GM18870 (cell line): ENCODE results near the gene KCNN3.

Experiments used
- ATAC-seq: cut with Tn5 transposase; IDR thresholded peaks from one replicate; pipeline ENCODE4 v1.9.1; 2021; ENCODE audit warnings: moderate library complexity; ENCODE audit not compliant: unreplicated experiment

KCNN3 gene

DNA sequence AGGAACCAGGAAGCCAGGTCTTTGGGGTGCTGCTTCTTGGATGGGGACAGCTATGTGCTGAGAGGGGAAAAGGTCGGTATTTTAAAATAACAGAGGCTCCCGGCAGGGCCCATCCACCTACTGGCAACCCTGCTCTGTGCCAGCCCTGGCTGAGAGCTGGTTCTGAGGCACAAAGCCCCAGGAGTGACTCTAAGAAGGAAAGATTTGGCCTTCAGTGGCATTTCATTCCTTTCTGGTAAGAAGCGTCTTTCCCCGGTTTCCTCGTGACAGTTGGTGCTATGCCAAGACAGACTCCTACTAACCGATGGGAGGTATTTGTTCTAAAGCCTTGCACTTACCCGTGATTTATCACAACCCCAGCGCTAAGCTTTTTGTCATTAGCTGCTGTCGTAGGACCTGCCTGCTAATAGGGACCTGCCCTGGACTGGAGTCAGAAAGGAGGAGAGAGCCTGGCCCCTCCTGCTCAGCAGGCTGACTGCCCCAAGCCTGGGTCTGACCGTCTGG is 139.0 kb downstream of the KCNN3 start:
- no peak for ATAC-seq

DNA sequence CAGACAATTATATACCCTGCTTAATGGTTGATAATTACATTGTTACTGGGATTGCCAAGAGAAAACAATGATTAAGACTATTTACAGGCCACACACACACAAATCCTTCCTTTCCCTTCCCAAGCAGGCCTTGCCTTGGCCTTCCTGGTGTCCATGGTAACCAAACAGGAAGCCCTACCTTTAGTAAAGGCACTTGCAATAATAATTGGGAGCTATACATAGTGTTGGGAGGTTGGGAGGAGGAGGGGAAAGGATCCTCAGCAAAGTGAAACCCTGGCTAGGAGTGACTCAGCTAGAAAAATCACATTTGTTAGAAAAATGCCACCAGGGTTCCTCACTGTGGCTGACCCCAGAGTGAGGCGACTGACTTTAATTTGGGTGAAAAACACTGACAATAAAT is 139.8 kb downstream of the KCNN3 start:
- no peak for ATAC-seq

DNA sequence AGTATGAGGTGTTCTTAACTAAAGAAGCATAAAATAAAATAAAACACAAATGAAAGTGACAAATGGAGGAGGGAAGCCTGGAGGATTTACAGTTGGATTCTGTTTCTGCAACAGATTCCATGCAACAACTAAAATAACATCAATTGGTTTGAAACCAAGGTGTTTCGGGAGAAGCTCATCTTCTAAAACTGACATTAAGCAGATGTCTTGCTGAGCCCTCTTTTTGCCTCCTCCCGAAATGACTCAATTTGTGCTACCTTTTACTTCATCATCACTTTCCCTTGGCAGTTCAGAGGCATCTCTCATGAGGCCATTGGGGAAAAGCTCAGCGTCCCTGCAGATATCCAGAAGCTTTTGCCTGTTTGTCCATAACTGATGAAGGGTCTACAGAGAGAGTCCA is 140.5 kb downstream of the KCNN3 start:
- ATAC-seq: no peak

DNA sequence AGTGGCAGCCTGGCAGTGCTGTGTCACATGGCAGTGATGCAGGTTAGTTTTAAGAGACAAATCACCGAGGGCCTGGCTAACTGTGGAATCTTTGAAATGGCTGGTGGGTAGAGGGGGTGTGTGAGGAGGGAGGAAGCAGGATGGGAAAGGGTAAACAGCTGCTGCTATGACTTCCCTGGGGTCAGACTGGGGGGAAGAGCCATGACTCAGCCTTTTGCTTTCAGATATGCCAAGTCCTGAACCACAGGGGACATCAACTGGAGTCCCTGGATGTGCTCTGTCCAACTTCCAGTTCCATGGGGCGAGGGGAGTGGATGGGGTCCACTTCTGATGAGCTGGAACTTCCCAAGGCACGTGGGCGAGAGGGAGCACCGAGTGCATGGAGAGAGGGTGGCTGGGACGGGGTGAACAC is 141.0 kb downstream of the KCNN3 start:
- ATAC-seq: no peak

DNA sequence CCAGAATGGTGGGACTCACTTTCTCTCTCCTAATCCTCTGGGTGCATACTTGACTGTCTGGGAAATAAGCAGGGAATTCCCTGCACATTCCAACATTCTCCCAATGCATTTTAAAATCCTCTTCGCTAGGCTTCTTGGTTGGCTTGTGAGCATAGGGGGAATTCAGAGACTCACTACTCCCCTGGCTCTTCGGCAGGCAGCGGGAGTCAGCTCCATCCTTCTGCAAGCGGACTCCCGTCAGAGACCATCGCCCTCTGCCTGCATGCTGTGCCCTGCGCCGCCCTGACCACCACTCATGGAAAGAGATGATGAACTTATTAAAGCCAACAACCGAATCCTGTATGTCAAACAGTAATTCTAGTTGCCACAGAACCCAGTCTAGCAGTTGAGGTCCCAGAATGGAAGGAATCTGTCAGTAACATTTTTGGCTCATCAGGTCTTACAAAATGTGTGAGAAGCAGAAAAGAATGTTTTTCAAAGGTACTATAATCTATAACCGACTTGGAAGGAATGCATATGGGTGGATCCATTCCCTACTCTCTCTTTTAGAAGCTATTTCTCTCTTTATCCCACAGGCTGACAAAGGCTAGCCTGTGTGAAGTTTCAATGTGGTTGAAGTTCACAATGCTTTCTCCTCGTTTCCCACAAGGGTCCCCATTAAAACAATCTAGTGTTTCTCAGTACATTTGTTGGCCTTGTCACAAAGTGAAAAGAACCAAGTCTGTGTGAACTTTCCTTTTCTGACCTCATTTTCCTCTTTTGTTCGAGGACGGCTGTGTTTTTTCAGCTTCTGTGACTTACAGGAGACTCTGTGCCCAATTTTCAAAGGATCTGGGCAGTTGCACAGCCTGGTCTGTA is 143.0 kb downstream of the KCNN3 start:
- ATAC-seq: no peak

DNA sequence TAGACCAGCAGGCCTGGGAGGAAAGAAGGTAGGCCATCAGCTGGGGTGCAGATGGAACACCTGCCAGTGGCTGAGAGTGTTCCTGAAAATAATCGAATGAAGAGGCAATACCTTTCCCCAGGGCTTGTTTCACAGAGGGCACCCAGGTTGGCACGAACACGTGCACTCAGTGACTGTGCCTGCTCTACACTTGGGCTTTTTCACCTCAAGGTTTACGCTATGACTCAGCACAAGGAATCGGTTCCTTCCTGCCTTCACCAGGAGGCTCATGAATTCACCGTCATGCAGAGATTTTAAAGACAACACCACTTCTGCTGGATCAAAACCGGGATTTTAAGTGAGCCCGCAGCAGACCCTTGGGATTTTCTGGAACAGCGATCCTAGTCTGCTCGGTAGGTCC is 143.6 kb downstream of the KCNN3 start:
- ATAC-seq: no peak

DNA sequence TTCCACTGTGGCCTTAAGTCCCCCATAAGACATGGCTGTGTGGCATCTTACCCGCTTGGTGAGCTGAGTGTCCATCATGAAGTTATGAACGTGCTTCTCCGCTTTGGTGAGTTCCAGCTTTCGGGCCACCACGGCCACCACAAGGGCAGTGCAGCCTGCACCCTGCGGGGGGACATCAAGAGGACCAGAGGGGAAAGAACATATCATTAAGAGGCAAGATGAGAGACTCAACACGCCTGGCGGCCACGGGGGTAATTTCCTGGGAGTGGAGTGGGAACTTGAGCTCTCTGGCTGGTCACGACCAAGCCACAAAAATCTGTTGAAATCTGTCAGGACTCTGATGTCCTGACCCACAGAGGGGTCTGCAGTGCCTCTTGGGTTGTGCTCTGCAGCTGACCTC is 144.2 kb downstream of the KCNN3 start:
- ATAC-seq: no peak

DNA sequence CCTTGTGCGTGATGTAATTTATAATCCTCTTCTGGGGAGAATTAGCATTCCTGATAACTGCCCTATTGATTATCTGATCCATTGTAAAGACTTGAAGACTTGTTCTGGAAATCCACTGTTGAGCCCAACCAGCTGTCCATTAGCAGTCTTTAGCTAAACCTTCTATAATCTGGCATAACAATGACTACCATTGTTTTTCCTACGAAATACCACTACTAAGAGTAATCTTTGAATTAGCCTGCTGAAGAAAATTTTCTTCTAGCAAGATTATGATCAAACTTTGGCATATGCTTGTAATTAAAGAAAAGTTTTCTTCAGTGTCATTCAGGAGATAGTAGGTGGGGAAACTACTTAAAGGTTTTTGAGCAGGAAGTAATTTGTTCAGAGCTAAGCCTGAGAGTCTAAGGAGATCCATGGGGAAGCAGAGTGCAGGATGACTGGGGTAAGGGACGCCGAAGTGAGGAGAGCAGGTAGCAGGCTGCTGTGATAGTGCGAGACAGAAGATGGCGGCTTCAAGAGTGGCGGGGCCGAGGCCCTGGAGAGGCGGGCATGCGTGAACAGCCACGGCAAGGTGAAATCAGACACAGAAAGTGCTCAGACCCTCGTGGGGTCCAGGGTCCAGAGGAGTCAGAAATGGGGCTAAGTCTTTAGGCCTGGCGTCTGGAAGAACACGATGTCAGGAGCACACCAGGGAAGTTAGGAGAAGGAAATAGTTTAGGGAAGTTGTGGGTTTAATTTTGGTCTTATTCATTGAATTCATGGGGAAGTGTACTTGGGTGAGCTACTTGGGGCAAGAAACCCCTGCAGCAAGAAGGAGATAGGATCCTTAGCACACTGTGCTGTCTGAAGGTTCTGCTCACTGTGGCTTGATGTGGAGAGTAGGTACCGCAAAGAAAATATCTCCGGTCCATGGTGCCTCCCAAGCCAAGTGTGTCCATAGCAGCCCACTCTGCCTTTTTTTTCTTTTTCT is 149.5 kb downstream of the KCNN3 start:
- ATAC-seq: no peak

DNA sequence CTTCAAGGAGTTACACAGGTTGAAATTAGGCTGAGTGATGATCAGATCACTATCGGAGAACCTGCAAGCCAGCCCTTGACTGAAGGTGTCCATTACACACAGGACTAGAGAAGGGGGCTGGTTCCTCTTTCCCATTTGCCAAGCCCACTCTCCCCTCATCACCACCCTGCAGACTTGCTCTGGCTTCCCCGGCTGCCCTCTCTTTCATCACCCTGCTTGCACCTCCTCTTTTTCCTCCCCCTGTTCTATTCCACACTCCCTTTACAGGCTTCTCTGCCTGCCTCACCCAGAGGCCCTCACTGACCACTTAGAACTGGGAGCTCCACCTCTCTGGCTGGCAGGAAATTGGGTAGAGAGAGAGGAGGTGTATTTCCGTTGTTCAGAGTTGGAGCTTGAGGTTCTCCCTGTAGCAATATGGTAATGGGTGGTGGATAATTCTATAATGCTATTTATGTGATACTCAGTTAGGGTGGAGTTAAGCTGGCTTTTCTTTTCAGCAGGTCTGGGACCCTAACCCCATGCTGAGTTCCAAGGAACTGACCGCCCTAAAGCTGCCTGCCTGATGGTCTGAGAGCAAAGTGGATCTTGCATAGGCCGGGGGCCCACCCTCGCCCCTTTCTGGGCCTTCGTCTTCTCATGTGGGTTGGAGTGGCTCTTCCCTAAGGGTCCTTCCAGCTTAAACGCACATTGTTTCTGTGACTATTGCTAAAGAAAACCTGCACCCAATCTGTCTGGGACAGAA is 150.3 kb downstream of the KCNN3 start:
- ATAC-seq: no peak

DNA sequence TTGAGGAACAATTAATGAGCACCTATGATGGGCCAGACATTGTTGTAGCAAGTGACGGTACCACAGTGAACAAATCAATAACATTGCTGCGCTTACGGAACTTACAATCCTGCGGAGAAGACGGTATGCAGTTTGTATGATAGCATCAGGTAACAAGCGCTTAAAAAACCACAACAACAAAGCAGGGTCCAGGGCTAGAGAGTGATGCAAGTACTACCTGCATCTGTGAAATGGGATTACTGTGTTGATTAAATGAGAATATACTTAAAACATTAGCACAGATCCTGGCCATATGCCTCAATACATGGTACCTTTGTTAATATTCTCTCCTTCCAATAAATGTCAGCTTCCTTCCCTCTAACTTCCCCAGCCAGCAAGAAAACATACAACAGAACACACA is 151.5 kb downstream of the KCNN3 start:
- ATAC-seq: no peak

DNA sequence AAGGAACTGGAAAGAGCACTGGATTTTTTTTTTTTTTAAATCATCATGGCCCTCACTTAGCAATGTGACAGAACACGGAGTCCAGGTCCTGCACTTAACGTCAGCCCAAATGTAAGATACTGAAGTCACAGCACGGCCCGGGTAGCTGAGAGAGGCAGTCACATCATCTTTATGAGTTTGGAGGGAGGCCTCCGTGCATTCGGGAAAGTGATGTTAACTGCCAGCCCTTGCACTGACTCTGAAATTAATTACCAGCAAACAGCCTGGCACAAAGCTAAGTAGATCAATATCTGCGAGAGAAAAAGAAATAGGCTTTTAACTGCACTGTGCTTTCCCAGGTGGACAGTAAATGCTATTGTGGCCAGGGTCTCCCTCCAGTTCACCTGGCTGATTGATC is 152.6 kb downstream of the KCNN3 start:
- no peak for ATAC-seq

DNA sequence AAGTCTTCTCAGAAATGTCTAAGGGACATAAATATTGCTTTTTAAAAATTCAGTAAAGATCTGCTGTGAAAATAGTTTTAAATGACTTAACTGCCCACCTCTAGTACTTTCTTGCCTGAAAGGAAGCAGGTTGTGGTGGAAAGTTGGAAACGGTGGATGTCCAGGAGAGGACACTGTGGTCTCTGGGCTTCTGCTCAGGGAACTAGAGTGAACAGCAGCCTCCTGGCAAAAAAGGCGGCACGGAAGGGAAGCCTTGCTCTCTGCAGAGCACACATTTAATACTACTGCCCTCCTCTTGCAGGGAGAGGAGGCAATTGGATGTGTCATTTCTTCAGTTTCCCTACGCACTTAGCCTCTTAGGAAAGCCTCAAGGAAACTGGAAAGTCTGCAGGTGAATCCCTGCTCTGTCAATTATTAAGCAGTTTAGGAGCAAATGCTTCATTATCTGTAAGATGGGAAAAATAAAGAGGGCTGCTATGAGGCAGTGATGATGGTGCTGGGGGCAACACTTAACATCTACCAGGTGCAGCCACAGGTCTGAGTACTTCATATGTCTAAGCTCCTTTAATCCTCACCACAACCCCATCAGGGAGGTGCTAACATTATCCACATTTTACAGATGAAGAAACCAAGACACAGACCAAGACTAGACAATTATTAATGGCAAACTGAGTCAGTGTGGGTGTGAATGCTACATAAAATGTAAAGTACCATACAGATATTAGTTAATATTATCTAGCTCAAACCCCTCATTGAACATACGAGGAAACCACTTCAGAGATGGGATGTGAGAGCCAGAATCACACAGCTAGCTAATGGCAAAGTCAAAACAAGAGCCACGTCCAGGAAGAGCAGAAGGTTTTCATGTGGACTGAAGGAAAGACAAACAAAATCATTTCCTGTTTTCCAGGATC is 153.2 kb downstream of the KCNN3 start:
- ATAC-seq: no peak

DNA sequence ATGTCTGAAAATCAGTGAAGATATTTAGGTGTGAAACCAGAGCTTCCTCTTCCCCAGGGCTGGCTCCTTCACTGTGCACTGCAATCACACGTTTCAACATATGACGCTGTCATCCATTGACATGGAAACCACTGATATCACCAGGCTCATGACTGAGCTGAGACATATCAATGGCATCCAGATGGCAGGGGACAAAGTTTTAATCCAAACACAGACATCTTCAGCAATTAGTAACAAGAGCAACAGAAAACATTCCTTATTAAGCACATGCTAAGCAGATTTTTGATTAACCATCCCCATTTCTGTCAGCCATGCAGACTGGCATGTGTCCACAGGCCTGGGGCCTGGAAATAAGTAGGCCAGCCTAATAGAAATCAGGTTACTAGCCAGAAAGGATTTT is 154.1 kb downstream of the KCNN3 start:
- no peak for ATAC-seq

DNA sequence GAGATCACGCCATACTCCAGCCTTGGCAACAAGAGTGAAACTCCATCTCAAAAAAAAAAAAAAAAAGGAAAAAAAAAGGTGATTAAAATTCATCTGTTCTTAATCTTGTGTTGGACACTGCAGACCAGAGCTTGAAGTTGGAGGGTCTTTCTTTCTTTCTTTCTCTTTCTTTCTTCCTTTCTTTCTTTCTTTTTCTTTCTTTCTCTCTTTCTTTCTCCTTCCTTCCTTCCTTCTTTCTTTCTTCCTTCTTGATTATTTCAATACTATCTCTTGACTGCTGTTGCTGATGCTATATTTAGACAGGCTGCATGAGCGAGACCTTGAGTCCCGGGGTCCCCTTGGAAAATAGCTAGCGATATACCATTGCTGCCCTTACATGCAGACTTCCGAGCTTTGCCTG is 154.7 kb downstream of the KCNN3 start:
- no peak for ATAC-seq

DNA sequence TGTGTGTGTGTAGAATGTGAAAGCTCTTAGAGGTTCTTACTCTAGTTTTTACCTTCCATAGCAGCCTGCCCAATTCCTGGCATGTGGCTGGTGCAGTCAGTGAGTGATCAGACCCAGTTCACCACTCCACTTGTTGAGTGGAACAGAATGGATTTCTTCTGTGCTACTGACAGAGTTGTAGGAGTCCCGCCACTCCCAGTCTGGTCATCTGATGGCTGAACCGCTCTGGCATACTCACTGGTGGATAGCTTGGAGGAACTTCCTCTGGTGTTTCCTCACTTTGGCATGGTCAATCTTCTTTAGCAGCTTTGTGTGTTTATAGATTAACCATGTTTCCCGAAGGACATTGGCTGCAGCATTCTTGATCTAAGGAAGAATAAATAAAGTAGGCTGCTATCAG is 155.4 kb downstream of the KCNN3 start:
- no peak for ATAC-seq

DNA sequence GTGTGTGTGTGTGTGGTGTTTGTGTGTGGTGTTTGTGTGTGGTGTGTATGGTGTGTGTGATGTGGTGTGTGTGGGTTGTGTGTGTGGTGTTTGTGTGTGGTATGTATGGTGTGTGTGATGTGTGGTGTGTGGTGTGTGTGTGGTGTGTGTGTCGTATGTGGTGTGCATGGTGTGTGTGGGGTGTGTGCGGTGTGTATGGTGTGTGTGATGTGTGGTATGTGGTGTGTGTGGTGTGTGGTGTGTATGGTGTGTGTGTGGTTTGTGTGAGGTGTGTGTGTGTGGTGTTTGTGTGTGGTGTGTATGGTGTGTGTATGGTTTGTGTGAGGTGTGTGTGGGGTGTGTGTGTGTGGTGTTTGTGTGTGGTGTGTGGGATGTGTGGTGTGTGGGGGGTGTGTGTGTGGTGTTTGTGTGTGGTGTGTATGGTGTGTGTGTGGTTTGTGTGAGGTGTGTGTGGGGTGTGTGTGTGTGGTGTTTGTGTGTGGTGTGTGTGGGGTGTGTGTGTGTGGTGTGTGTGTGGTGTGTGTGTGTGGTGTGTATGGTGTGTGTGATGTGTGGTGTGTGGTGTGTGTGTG is 155.9 kb downstream of the KCNN3 start:
- ATAC-seq: no peak

DNA sequence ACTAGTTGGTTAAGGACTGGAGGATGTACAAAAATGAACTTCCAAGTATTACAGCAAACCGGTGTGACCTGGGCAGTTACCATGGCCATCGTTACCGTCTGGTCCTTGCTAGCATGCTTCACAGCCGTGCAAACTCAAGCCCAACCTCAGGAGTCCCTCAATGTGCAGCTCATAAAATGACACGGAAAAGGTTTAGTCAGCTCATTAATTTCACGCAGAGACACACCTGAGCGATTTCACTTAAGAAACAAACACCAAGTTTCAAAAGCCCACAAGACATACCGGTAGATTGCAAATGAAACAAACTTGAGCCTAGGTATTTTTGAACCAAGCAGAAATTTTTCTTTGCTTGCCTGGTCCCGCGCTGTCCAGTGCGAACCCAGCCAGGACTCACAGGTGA is 157.1 kb downstream of the KCNN3 start:
- ATAC-seq: no peak

DNA sequence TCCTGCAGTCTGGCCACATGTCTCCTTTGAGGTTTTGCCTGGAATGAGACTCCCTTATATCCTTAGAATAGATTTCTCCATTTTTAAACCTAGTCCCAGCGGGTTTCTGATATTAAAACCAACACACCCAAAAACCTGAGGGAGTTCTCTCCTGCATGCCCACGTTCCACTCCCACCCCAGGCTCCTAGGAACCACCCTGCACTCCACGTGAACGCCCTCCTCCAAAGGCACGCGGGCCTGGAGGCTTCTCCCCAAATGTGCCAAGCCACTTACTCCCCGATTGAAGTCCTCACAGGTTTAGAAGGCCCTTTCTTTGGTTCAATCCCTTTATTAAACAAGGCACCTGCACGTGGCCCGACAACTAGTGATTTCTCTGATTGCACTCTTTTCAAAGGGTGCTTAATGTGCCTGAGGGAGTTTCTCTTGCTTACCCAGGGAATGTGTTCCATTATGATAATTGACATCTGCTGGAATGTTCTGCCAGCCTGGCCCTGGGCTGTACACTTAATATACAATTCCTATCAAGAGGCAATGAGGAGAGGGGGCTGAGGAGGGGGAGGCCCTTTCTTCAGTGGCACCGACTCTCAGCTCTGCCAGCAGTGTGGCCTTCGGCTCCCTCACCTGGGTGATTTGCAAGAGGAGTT is 157.8 kb downstream of the KCNN3 start:
- no peak for ATAC-seq

DNA sequence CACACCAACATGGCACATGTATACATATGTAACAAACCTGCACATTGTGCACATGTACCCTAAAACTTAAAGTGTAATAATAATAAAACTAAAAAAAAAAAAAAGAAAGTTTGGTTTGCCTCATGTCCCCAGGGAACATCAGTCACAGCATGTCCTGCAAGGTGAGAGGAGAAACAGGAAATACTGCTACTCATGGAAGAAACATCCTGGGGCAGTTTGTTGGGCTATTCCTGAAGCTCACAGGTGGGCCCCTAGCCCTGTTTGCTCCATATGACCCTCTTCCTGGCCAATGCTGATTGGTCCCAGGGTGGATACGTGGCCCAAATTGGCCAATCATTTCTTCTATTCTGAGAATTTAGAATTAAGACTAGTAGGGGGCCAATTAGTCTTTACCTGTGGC is 158.7 kb downstream of the KCNN3 start:
- ATAC-seq: no peak
